MM.1S (cell line): ENCODE results near the gene FLT4.

Experiments
- DNase-seq: peaks from one replicate; pipeline ENCODE4 v3.0.0-alpha.2; 2015
- H2AFZ ChIP-seq: fragments of 300-600 bp; sonication (generic); 2 replicates; pipeline ENCODE4 v1.6.0; 2016; ENCODE audit warnings: antibody characterized with exemption, low read length
- H3F3A ChIP-seq: fragments of 300-600 bp; sonication (generic); 2 replicates; pipeline ENCODE4 v1.6.1; 2016; ENCODE audit warnings: mild to moderate bottlenecking, antibody characterized with exemption, low read length, moderate library complexity, mixed read lengths; ENCODE audit not compliant: insufficient read depth
- H3K27ac ChIP-seq: fragments of 300-600 bp; sonication (generic); 2 replicates; pipeline ENCODE4 v1.5.1; 2016; ENCODE audit warnings: mild to moderate bottlenecking, low read length
- H3K27me3 ChIP-seq: fragments of 300-600 bp; sonication (generic); replicated peaks from 2 replicates; pipeline ENCODE4 v1.6.0; 2016; ENCODE audit warnings: low read length; ENCODE audit not compliant: insufficient read depth
- H3K36me3 ChIP-seq: fragments of 300-600 bp; sonication (generic); replicated peaks from 2 replicates; pipeline ENCODE4 v1.6.1; 2016; ENCODE audit warnings: mild to moderate bottlenecking, low read length, mixed read lengths; ENCODE audit not compliant: insufficient read depth
- H3K4me1 ChIP-seq: fragments of 300-600 bp; sonication (generic); 2 replicates; pipeline ENCODE4 v1.6.1; 2016; ENCODE audit warnings: low read length, mixed read lengths
- H3K4me2 ChIP-seq: fragments of 300-600 bp; sonication (generic); 2 replicates; pipeline ENCODE4 v1.6.0; 2016; ENCODE audit warnings: low read depth, low read length
- H3K4me3 ChIP-seq: fragments of 300-600 bp; sonication (generic); 2 replicates; pipeline ENCODE4 v1.5.1; 2016; ENCODE audit warnings: low read length, mixed read lengths
- H3K79me2 ChIP-seq: fragments of 300-600 bp; sonication (generic); 2 replicates; pipeline ENCODE4 v1.6.1; 2016; ENCODE audit warnings: mixed run types, low read length, mixed read lengths
- H3K9ac ChIP-seq: fragments of 300-600 bp; sonication (generic); 2 replicates; pipeline ENCODE4 v1.6.1; 2016; ENCODE audit warnings: low read length, mixed read lengths
- H3K9me2 ChIP-seq: fragments of 300-600 bp; sonication (generic); replicated peaks from 2 replicates; pipeline ENCODE4 v1.6.1; 2016; ENCODE audit warnings: mild to moderate bottlenecking, low read length, mixed read lengths; ENCODE audit not compliant: insufficient read depth
- H3K9me3 ChIP-seq: fragments of 300-600 bp; sonication (generic); replicated peaks from 2 replicates; pipeline ENCODE4 v1.6.1; 2016; ENCODE audit warnings: mild to moderate bottlenecking, low read length, mixed read lengths; ENCODE audit not compliant: insufficient read depth
- H4K20me1 ChIP-seq: fragments of 300-600 bp; sonication (generic); 2 replicates; pipeline ENCODE4 v1.6.1; 2016; ENCODE audit warnings: mild to moderate bottlenecking, low read length, moderate library complexity, mixed read lengths; ENCODE audit not compliant: insufficient read depth
- CTCF ChIP-seq: fragments of 300-600 bp; sonication (generic); IDR thresholded peaks from 2 replicates; pipeline ENCODE4 v1.5.1; 2016; ENCODE audit warnings: antibody characterized with exemption, low read length, mixed read lengths
- EZH2 ChIP-seq: fragments of 300-600 bp; sonication (generic); optimal IDR thresholded peaks from 2 replicates; pipeline ENCODE3; 2017; ENCODE audit warnings: low read depth, mild to moderate bottlenecking, antibody characterized with exemption, low read length, mixed read lengths
- EZH2phosphoT487 ChIP-seq: fragments of 300-600 bp; sonication (generic); IDR thresholded peaks from 2 replicates; pipeline ENCODE4 v1.6.1; 2018; ENCODE audit warnings: antibody characterized with exemption, low read length

FLT4 gene

GRCh38 chr5:180692429-180692828 lies 43.0 kb upstream of the FLT4 start:
- no peaks in the 10 kb centered on the region; the same call in 1 of the 2 replicates for H3K27me3 ChIP-seq
- H3K27ac ChIP-seq, result no peak overlapping the region
- no peak overlapping the region for H3K4me3 ChIP-seq
- H3K36me3 ChIP-seq, result no peaks in the 10 kb centered on the region
- no peaks in the 10 kb centered on the region for H3K9me3 ChIP-seq
- no peaks in the 10 kb centered on the region for H3F3A ChIP-seq
- H3K4me2 ChIP-seq, result no peak overlapping the region
- H3K9me2 ChIP-seq, result no peaks in the 10 kb centered on the region
- no peaks in the 10 kb centered on the region for H3K79me2 ChIP-seq
- no peak overlapping the region for H3K9ac ChIP-seq
- TF ChIP-seq EZH2 (no peak), EZH2phosphoT487 (no peak), CTCF (no peak)
- DNase-seq, result no peak
- H3K4me1 ChIP-seq, result no peaks in the 10 kb centered on the region
- no peaks in the 10 kb centered on the region for H4K20me1 ChIP-seq
- no peak overlapping the region for H2AFZ ChIP-seq

- TF ChIP-seq CTCF (no peak), EZH2 (no peak), EZH2phosphoT487 (no peak)
- no peaks in the 10 kb centered on the region for H3K79me2 ChIP-seq
- DNase-seq, result no peak
- H4K20me1 ChIP-seq, result no peaks in the 10 kb centered on the region
- H2AFZ ChIP-seq, result no peak overlapping the region
- H3K27me3 ChIP-seq, result no peaks in the 10 kb centered on the region; the same call in 1 of the 2 replicates
- no peaks in the 10 kb centered on the region for H3K9me2 ChIP-seq
- no peaks in the 10 kb centered on the region for H3F3A ChIP-seq
- no peaks in the 10 kb centered on the region for H3K36me3 ChIP-seq
- H3K4me2 ChIP-seq, result no peak overlapping the region
- no peak overlapping the region for H3K9ac ChIP-seq
- no peaks in the 10 kb centered on the region for H3K9me3 ChIP-seq
- no peak overlapping the region for H3K4me3 ChIP-seq
- no peaks in the 10 kb centered on the region for H3K4me1 ChIP-seq
- H3K27ac ChIP-seq, result no peak overlapping the region
Measured at GRCh38 chr5:180691046-180691445, 41.6 kb upstream of the FLT4 start.

GRCh38 chr5:180690562-180690961 lies 41.2 kb upstream of the FLT4 start:
- no peaks in the 10 kb centered on the region; the same call in 1 of the 2 replicates for H3K27me3 ChIP-seq
- no peaks in the 10 kb centered on the region for H3K4me1 ChIP-seq
- no peak overlapping the region for H3K9ac ChIP-seq
- H3F3A ChIP-seq, result no peaks in the 10 kb centered on the region
- no peaks in the 10 kb centered on the region for H3K79me2 ChIP-seq
- H3K9me2 ChIP-seq, result no peaks in the 10 kb centered on the region
- TF ChIP-seq EZH2phosphoT487, result no peak
- no peak for TF ChIP-seq EZH2
- no peak for TF ChIP-seq CTCF
- no peaks in the 10 kb centered on the region for H4K20me1 ChIP-seq
- H3K9me3 ChIP-seq, result no peaks in the 10 kb centered on the region
- H3K4me2 ChIP-seq, result no peak overlapping the region
- no peak for DNase-seq
- H3K36me3 ChIP-seq, result no peaks in the 10 kb centered on the region
- no peak overlapping the region for H3K27ac ChIP-seq
- no peak overlapping the region for H2AFZ ChIP-seq
- no peak overlapping the region for H3K4me3 ChIP-seq
